Body of pancreas (tissue), 4 donors: ENCODE data around the gene TULP1.

Source experiments
- CTCF ChIP-seq, 7 experiments: fragments of 450-650 bp in 4 of 7; fragments of 200-600 bp in 3 of 7; sonication (generic) in 3 of 7; IDR thresholded peaks; one replicate each; pipeline ENCODE4 v1.5.1; 2016 to 2019; ENCODE audit warnings: antibody characterized with exemption in 7 of 7
- POLR2A ChIP-seq, 3 donors: fragments of 450-650 bp; IDR thresholded peaks; one replicate each; pipeline ENCODE4 v1.6.1; 2016; ENCODE audit warnings: antibody characterized with exemption in 3 of 3, mild to moderate bottlenecking in 2 of 3

- no peak for TF ChIP-seq CTCF (IDR thresholded peaks at IDR 0.05)
- no peak for TF ChIP-seq POLR2A (IDR thresholded peaks at IDR 0.05)
These were observed 38.4 kb downstream of the TULP1 start for GRCh38 chr6:35474131-35474941.
